ENCODE results near the gene SH3GLB2.

Gene SH3GLB2

DNA sequence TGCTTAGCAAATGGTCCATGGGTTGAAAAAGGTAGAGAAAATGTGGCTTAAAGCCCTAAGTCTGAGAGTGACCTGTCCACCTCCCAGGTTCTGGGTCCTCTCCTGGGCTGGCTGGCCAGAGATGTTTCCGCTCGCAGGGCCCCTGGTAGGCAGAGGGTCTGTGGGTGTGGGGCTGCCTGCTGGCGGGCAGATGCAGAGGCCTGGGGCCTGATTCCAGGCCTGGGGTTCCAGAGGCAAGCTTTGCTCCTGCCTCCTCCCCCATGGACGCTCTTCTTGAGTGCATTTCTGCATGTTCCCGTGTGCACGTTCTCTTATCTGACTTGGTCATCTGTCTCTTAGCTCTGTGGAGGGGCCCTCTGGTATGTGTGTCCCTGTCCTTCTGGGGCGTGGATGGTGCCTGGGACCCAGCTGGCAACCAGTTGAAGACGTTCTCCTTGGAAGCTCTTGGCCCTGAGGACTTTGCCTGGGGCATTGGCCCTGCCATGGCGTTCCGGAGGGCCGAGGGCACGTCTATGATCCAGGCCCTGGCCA lies 12.0 kb upstream of the SH3GLB2 start (continued):
- TF ChIP-seq, protein P1, sequence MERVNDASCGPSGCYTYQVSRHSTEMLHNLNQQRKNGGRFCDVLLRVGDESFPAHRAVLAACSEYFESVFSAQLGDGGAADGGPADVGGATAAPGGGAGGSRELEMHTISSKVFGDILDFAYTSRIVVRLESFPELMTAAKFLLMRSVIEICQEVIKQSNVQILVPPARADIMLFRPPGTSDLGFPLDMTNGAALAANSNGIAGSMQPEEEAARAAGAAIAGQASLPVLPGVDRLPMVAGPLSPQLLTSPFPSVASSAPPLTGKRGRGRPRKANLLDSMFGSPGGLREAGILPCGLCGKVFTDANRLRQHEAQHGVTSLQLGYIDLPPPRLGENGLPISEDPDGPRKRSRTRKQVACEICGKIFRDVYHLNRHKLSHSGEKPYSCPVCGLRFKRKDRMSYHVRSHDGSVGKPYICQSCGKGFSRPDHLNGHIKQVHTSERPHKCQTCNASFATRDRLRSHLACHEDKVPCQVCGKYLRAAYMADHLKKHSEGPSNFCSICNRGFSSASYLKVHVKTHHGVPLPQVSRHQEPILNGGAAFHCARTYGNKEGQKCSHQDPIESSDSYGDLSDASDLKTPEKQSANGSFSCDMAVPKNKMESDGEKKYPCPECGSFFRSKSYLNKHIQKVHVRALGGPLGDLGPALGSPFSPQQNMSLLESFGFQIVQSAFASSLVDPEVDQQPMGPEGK (CRISPR knock-in tag; IDR thresholded peaks at IDR 0.05; ENCODE audit: borderline replicate concordance) = no peak
- TF ChIP-seq ZFP3 (CRISPR knock-in tag; IDR thresholded peaks at IDR 0.05) = no peak
- no peak for TF ChIP-seq CSDC2 (CRISPR knock-in tag; IDR thresholded peaks at IDR 0.05)

DNA sequence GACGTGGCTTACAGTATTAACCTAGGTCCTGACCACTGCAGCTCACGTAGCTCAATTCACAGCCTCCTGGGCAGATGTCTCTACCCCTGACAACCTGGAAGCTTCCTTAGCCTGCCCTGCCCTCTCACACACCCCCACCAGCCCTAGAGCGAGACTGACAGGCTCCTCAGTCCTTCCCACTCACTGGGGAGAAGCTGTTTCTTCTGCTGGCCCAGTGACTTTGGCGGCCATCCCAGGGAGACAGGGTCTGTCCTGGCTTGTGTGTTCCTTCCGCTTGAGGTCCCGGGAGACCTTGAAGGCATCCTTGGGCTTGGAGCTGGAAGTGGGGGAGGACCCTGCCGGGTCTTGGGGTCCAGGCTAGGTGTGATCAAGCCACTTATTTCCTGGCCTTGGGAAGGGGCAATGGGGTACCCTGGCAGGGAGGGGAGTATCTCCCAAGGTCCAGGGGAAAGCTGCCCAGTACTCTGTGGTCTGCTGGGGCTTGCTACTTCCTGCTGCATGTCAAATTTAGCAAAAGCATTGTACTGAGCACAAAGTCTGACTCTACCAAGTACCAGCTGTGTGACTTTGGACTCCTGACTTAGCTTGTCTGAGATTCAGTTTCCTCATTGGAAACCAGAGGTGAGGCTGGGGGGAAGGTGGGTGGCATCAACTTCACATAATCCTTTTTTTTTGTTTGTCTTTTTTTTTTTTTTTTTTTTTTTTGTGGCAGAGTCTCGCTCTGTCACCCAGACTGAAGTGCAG lies 10.2 kb upstream of the SH3GLB2 start:
- no peak for ATAC-seq
- TF ChIP-seq GLIS3 (CRISPR knock-in tag; IDR thresholded peaks at IDR 0.05) (no peak), CSDC2 (CRISPR knock-in tag; IDR thresholded peaks at IDR 0.05) (no peak), PPARA (CRISPR knock-in tag; IDR thresholded peaks at IDR 0.05; ENCODE audit: borderline replicate concordance) (no peak), TCF4 (CRISPR knock-in tag; IDR thresholded peaks at IDR 0.05; ENCODE audit: borderline replicate concordance) (no peak), TOX (CRISPR knock-in tag; IDR thresholded peaks at IDR 0.05; ENCODE audit: borderline replicate concordance) (no peak), OSR1 (CRISPR knock-in tag; IDR thresholded peaks at IDR 0.05) (no peak), ISL1 (CRISPR knock-in tag; IDR thresholded peaks at IDR 0.05) (no peak), BACH2 (CRISPR knock-in tag; IDR thresholded peaks at IDR 0.05; ENCODE audit: borderline replicate concordance) (no peak), ZNF70 (CRISPR knock-in tag; IDR thresholded peaks at IDR 0.05) (no peak), SNAI2 (CRISPR knock-in tag; IDR thresholded peaks at IDR 0.05) (no peak), ZC3H10 (CRISPR knock-in tag; IDR thresholded peaks at IDR 0.05) (no peak), ESRRG (CRISPR knock-in tag; IDR thresholded peaks at IDR 0.05) (no peak), RARB (CRISPR knock-in tag; IDR thresholded peaks at IDR 0.05) (no peak), ZFP30 (CRISPR knock-in tag; IDR thresholded peaks at IDR 0.05) (no peak), ARNTL (CRISPR knock-in tag; IDR thresholded peaks at IDR 0.05; ENCODE audit: borderline replicate concordance, low read depth) (no peak), ZFP3 (CRISPR knock-in tag; IDR thresholded peaks at IDR 0.05) (no peak)
- TF ChIP-seq, protein P2, sequence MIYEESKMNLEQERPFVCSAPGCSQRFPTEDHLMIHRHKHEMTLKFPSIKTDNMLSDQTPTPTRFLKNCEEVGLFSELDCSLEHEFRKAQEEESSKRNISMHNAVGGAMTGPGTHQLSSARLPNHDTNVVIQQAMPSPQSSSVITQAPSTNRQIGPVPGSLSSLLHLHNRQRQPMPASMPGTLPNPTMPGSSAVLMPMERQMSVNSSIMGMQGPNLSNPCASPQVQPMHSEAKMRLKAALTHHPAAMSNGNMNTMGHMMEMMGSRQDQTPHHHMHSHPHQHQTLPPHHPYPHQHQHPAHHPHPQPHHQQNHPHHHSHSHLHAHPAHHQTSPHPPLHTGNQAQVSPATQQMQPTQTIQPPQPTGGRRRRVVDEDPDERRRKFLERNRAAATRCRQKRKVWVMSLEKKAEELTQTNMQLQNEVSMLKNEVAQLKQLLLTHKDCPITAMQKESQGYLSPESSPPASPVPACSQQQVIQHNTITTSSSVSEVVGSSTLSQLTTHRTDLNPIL (CRISPR knock-in tag; IDR thresholded peaks at IDR 0.05; ENCODE audit: low read depth) = no peak
- TF ChIP-seq, protein P1 (CRISPR knock-in tag; IDR thresholded peaks at IDR 0.05; ENCODE audit: borderline replicate concordance) = no peak
- TF ChIP-seq, protein P3, sequence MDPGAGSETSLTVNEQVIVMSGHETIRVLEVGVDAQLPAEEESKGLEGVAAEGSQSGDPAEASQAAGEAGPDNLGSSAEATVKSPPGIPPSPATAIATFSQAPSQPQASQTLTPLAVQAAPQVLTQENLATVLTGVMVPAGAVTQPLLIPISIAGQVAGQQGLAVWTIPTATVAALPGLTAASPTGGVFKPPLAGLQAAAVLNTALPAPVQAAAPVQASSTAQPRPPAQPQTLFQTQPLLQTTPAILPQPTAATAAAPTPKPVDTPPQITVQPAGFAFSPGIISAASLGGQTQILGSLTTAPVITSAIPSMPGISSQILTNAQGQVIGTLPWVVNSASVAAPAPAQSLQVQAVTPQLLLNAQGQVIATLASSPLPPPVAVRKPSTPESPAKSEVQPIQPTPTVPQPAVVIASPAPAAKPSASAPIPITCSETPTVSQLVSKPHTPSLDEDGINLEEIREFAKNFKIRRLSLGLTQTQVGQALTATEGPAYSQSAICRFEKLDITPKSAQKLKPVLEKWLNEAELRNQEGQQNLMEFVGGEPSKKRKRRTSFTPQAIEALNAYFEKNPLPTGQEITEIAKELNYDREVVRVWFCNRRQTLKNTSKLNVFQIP (CRISPR knock-in tag; IDR thresholded peaks at IDR 0.05; ENCODE audit: borderline replicate concordance, low read depth) = no peak
- TF ChIP-seq, protein P4, sequence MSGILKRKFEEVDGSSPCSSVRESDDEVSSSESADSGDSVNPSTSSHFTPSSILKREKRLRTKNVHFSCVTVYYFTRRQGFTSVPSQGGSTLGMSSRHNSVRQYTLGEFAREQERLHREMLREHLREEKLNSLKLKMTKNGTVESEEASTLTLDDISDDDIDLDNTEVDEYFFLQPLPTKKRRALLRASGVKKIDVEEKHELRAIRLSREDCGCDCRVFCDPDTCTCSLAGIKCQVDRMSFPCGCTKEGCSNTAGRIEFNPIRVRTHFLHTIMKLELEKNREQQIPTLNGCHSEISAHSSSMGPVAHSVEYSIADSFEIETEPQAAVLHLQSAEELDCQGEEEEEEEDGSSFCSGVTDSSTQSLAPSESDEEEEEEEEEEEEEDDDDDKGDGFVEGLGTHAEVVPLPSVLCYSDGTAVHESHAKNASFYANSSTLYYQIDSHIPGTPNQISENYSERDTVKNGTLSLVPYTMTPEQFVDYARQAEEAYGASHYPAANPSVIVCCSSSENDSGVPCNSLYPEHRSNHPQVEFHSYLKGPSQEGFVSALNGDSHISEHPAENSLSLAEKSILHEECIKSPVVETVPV (CRISPR knock-in tag; IDR thresholded peaks at IDR 0.05) = no peak

DNA sequence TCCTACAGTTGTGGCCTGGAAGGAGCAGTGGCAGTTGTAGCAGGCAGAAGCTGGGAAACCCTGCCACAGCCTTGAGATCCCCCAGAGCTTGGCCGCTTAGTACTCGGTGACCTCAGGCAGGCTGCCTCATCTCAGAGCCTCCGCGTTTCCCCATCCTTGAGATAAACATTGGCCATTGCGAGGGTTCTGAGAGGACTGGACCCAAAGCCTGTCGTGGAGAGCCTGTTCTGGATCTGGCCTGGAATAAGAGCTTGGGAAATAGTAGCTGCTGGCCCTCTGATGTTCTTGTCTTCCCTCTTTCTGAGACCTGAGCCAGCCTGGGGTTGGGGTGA lies 9.6 kb upstream of the SH3GLB2 start:
- TF ChIP-seq CSDC2 (CRISPR knock-in tag; IDR thresholded peaks at IDR 0.05) (no peak), ZNF70 (CRISPR knock-in tag; IDR thresholded peaks at IDR 0.05) (no peak), GLIS3 (CRISPR knock-in tag; IDR thresholded peaks at IDR 0.05) (no peak), ARNTL (CRISPR knock-in tag; IDR thresholded peaks at IDR 0.05; ENCODE audit: borderline replicate concordance, low read depth) (no peak)
- TF ChIP-seq, protein P1 (CRISPR knock-in tag; IDR thresholded peaks at IDR 0.05; ENCODE audit: borderline replicate concordance) = no peak
- no peak for ATAC-seq
